Activated CD8-positive, alpha-beta memory T cell treated with anti-CD3 and anti-CD28 coated beads for 48 hours (primary cell): ENCODE measurements around the gene TCIRG1.

Experiments used
- DNase-seq, 3 experiments: peaks; one replicate each; pipeline ENCODE4 v3.0.0-alpha.2; 2020; ENCODE audit warnings: low read depth in 2 of 3, low spot score in 2 of 3

The TCIRG1 gene

DNA sequence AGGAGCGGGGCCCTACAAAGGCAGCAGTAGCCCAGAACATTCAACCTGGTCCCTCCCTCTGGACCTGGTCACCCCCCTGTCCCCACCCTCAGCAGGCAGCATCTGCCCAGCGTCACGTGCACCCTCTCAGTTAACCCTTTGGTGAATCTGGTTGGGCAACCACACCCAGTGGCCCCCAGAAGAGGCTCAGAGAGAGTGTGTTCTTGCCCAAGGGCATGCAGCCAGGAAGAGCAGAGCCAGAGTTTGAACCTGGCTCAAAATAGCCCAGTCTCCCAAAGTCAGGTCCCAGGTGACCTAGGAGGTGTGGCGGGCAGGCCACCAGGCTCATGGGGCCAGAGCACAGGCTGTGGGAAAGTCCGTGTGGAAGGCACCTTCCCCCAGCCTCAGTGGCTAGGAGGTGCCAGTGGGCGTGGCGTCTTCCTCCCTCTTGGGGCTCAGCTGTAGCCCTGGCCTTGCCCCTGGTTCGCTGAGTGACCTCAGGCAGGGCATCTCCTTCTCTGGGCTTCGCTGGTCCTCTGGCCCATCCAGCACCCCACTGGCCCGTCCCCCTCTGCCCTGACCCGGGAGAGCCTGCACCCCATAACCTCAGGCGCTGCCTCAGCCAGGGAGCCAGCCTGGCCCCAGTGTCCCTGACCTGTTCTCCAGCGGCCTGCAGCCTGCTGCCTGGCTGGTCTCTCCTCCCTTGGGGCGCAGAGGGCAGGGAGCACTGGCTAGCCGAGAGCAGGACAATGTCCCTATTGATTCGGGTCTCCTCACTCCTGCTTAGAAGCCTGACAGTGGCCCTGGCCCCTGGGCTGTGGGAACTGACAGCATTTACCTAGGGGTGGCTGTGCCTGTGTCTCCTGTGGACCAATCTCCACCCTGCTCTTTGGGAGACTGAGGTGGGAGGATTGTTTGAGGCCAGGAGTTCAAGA is 21.7 kb upstream of the TCIRG1 start:
- DNase-seq, result no peak

DNA sequence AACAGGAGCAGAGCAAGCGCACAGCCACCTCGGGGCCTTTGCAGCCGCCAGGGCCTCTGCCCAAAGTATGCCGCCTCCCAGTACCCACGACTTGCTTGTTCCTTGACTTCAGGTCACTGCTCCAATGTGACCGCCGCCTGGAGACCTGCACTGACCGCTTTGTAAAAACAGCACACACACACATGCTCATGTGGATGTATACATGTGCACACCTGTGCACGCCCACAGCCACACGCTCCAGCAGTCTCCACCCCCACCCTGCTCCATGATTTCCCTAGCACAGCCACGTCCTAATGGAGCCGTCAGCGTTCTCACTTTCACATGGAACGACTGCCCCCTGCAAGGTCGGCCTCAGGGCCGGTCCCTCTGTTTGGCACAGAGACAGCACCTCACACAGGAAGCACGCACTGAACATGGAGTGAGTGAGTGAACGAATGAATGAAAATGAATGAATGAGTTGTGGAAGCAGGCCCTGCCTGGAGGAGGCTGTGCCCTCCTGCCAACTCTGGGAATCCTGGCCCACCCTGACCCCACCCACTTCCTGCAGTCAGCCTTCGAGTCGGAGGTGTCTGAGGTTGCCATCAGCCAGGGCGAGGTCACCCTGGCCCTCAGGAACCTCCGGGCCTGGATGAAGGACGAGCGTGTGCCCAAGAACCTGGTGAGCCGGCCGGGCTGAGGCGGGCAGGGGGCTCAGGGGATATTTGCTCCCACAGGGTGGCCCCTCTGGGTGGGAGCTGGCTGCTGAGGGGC is 20.7 kb upstream of the TCIRG1 start:
- DNase-seq, result no peak

DNA sequence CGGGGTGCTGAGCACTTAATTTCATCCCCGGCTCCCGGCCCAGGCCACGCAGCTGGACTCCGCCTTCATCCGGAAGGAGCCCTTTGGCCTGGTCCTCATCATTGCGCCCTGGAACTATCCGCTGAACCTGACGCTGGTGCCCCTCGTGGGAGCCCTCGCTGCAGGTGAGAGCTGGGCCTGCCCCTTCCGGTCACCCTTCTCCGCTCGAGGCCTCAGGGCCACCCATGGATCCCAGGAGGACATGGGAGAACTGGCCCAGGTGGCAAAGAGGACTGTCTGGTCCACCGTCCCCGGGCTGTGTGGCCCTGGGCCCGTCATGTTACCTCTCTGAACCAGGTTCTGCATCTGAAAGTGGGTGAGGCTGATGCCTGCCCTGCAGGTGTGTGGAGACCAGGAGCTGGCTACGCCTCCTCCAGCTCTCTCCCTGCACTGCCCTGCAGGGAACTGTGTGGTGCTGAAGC is 20.1 kb upstream of the TCIRG1 start:
- no peak for DNase-seq

DNA sequence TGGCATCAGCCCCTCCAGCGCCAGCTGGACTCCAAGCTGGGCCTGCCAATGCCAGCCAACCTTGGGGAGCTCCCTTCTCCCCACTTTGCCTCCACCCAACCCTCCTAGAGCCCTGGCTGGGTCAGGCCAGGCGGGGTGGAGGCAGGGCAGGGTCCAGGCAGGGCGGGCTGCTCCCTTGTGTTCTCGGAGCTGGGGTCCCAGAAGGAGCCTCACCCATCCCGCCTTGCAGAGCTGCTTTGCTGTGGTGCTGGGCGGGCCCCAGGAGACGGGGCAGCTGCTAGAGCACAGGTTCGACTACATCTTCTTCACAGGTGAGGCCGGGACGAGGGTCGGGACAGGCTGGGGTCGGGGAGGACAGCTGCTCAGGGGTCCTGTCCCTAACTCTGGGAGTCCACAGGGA is 19.3 kb upstream of the TCIRG1 start:
- no peak for DNase-seq

DNA sequence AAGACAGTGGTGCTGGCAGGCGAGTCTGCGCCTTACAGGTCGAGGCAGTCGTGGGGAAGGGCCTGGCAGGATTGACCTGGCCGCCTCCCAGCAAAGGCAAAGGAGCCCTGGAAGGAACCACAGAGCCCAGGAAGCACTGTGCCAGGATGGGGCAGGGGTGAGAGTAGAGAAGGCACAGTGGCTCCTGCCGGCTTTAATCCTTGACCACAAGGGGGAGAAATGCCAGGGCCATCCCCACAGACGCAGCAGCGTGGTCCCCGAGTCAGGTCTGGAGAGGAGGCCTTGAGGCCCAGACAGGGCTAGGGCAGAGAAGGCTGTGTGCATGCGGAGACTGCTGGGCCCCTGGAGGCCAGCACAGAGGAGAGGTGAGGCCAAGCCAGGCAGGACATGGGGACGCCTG is 18.2 kb upstream of the TCIRG1 start:
- no peak for DNase-seq

DNA sequence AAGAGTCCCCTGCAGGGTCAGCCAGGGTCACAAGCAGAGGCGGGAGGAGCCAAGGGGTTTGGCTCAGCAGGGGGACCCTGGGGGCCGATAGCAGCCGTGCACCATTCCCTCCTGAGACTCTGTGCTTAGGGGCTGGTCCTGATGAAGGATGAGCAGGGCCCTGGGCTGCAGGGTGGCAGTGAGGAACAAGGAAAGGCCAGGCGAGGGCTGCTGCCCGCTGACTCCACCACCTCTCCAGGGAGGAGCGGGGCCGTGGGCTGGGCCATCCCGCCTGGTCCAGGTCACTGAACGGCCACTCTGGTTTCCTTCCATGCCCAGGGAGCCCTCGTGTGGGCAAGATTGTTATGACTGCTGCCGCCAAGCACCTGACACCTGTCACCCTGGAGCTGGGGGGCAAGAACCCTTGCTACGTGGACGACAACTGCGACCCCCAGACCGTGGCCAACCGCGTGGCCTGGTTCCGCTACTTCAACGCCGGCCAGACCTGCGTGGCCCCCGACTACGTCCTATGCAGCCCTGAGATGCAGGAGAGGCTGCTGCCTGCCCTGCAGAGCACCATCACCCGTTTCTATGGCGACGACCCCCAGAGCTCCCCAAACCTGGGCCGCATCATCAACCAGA is 17.5 kb upstream of the TCIRG1 start:
- no peak for DNase-seq

DNA sequence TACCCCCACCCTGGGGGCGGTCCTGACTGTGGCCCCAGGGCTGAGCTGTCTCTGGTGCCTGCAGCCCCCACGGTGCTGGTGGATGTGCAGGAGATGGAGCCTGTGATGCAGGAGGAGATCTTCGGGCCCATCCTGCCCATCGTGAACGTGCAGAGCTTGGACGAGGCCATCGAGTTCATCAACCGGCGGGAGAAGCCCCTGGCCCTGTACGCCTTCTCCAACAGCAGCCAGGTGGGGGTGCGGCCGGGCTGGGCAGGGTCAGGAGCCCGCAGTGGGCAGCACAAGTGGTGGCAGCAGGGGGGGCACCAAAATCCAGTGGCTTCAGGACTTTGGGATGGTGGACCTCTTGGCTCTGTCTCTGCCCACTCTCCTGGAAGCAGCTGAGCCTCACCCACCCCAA is 16.3 kb upstream of the TCIRG1 start:
- DNase-seq, result no peak

DNA sequence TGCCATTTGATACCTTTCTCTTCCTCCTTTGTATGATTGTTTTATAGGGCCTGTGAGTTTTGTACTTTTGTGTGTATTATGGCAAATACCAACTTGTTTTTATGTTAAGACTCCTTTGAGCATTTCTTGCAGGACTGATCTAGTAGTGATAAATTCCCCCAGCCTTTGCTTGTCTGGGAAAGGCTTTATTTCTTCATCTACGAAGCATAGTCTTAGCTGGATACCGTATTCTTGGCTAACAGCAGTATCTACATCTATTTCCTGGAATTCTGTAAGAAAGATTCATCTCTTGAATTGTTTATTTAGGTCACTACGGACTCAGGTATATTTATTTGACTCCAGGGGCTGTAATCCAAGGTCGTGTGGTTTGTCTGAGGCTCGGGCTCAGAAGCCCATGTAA is 14.3 kb upstream of the TCIRG1 start:
- DNase-seq, result no peak

DNA sequence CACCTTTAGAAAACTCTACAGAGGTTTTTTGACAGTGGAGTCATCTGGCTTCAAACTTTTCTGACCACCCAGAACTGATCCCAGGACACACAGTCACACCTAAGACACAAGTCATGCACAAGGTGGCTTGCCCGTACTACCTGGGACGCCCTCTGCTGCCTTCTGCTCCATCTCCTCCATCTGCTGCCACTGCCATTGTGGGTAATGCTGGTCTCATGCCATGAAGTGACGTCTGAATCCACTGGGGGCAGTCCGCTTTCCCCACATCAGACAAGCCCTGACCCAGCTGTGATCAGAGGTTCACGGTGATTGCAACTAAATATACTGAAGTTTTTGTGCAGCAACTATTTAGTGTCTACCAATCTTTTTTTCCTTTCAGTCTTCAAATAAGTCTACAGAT is 13.8 kb upstream of the TCIRG1 start:
- no peak for DNase-seq

DNA sequence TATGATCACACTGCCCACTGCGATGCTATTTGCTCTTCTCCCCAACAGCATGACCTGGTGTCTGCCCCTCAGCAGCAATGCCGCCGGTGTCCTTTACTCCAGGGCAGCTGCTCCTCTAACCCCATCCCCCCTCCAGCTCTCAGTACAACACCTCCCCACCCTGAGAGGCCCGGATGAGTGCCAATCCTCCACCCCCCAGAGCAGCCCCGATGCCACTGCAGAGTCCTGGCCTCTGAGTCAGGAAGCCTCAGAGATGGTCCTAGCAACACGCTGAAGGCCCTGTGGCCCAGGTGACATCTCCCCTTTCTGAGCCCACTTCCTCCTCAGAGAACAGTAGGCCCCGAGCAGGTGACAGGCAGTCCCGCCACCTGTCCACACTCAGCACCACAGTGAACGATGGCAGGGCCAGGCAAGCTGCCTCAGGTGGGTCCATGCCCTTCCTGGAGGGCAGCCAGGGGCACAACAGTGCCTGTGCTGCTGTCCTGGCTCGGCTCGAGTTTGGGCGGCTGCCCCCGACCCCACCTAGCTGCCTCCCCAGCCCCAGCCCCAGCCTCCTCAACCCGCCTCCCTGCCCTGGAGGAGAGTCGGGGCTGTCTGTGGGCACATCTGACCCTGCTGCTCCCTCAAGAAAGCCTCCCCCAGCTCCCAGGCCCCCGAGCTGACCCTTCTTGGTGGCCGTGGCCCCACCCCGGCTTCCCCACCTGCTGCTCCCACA is 12.3 kb upstream of the TCIRG1 start:
- no peak for DNase-seq

DNA sequence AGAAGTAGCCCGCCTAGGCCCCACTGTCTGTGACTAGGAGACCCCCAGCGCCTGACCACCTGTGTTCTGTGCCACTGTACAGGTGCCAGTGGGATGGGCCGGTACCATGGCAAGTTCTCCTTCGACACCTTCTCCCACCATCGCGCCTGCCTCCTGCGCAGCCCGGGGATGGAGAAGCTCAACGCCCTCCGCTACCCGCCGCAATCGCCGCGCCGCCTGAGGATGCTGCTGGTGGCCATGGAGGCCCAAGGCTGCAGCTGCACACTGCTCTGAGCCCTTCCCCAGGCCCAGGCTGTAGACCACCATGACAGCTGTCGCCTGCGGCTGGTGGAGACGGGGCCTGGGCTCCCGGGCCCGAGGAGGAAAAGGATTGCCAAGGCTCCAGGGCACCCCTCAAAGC is 11.2 kb upstream of the TCIRG1 start:
- DNase-seq, result no peak

DNA sequence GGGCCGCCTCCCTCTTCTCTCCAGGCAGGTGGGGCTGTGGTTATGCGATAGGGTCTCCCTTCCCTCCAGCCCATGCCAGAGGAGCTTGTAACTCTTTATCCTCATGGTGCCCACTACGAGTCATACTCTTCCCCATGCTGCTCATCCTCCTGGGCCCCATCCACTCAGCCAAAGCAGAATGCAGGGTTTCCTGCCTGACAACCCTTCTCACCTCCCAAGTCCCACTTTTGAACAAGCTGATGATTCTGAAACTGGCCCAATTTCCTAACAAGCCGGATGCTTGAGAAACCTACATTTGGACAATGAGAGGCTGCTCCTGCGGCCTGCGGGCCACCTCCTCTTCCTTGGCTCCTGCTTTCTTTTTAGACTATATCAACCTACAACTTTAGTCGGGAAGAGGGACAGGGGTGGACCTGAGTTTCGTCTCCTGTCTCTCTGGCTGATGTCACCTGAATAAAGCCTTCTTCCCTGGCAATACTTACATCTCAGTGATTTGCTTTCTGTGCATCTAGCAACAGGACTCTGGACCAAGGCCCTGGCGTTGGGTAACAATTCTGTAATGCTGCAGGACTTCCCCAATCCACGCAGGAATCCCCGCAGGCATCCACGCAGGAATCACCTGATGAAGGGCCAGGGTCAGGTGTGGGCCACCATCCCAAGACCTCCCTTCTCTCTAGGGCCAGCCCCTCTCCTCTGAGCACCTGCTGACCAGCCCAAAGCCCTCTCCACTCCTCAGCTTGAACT is 9.9 kb upstream of the TCIRG1 start:
- no peak for DNase-seq

DNA sequence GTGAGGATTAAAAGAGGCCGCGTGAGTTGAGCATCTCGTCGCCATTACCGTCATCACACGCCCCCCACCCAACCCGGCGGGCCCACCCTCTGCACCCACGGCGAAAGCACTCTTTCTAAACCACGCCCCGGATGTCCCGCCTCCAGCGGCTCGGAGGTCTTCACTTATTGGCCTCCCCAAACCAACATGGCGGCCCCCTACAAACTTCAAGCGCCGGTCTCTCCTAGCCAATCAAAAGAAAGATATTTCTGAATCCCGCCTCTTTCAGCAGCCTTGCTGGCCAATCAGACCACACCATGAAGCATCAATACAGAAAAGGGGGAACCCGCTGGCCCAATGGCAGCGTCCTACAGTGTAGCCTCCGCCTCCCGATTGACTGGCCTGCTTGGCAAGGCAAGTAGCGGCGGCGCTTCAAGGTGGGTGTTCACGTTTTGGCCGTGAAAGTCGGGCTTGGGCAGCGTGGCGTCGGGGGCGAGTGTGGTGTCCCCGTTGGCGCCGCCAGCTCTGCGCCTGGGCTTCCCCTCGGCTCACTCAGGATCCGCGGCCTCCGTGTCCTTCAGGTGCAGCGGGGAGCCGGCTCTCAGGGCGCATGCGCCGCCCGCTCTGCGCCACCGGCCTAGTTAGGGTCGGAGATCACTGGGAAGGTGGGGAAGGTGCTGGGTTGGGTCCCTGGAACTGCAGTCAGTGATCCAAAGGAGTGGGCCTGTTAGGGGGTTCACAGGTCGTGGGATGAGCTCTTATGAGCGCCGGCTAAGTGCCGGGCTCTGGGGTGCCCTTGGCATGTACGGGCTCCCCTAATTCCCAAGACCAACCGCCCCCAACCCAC is 8.3 kb upstream of the TCIRG1 start, which contains the start of gene NDUFS8:
NDUFS8 (plus strand) TSS at position 364 of the 826 bp plus-strand sequence. CDS start 1,471 bp downstream, outside the sequence.
- peak; percentile 70 to 83 (median 83) for DNase-seq

DNA sequence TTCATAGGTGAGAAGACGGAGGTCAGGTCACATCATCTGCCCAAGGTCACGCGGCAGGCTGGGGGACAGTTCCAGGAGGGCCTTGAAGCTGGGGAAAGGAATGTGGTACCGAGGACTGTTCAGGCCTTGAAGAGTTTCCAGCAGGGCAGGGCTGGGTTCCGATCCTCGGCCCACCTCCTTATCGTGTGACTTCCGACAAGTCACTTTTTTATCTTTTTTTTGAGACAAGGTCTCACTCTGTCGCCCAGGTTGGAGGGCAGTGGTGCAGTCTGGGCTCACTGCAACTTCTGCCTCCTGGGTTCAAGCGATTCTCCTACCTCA is 7.7 kb upstream of the TCIRG1 start:
- no peak for DNase-seq

DNA sequence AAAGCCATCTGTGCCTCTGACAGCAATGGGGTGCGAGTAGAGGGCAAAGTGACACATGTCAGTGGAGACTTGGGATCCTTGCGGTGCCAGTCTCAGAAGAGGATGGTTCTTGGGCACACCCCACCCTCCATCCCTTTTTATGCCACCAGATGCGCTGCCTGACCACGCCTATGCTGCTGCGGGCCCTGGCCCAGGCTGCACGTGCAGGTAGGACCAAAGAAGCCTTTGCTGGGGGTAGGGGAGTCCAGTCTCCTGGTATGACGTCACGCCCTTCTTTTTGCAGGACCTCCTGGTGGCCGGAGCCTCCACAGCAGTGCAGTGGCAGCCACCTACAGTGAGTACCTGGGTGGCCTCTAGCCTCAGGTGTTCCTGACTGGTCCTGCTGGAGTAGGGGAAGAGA is 6.8 kb upstream of the TCIRG1 start:
- no peak for DNase-seq

DNA sequence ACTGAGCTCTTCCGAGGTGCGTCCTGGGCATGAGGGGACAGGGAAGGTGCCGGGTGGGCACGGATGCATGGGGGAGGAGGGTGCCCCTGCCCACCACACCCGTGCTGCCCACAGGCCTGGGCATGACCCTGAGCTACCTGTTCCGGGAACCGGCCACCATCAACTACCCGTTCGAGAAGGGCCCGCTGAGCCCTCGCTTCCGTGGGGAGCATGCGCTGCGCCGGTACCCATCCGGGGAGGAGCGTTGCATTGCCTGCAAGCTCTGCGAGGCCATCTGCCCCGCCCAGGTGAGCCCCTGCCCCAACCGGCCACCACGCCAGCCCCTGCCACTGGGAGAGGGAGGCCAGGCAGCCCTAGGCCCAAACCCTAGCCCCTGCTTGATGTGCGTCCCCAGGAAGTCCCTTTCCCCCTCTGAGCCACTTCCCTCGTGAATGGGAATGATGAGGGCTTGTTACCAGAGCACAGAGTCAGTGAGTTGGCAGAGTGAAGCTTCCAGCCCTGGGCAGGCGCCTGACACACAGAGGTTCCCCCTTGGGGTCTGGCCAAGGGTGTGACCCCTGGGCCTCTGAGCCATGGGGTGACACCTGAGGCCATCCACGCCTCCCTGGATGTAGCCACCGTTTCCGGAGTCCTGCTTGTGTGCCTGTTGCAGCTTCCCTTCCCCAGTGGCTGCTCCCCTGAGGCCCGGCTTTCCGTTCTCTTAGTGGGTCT is 5.7 kb upstream of the TCIRG1 start:
- DNase-seq, result no peak

DNA sequence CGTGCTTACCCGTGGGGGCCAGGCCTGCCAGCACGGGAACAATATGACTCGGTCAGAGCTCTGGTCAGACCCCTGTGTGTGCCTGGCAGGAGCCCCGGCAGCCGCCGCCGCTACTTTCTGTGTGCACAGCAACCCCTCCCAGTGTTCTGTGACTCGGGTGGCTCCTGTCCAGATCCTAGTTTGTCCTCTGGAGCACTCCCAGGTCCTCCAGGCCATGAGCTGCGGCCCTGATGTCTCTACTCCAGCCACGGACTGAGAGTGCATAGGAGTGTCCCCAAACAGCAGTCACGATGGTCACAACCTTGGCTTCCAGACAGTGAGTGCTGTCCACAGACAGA is 5.1 kb upstream of the TCIRG1 start:
- no peak for DNase-seq

DNA sequence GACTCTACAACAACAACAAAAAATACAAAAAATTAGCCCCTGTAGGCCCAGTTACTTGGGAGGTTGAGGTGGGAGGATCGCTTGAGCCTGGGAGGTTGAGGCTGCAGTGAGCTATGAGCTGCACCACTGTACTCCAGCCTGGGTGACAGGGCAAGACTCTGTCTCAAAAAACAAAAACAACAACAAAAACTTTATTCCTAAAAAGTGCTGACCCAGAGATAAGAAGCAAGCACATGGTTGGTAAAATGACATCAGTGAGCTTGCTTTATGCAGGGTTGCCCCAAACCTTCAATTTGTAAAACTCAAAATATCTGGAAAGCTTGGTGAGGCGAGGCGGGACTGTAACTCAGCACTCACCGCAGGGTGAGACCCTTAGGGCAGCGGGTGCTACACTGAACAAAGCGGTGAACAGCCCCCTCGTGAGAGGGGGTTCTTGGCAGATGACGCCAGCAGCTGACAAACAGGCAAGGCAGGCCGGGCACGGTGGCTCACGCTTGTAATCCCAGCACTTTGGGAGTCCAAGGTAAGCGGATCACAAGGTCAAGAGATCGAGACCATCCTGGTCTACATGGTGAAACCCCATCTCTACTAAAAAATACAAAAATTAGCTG is 3.5 kb upstream of the TCIRG1 start:
- no peak for DNase-seq
